Stromal cell of bone marrow (primary cell): Measurements from ENCODE around the gene L1CAM.

Experiments
- DNase-seq: peaks from one replicate; pipeline ENCODE4 v3.0.0-alpha.2; 2012; ENCODE audit warnings: low read depth

L1CAM gene

GRCh38 chrX:153922932-153923857, 37.2 kb upstream of the L1CAM start:
- no peak for DNase-seq

- DNase-seq, result no peak
These were observed 35.8 kb upstream of the L1CAM start for GRCh38 chrX:153921511-153922446.

- no peak for DNase-seq
These were observed 35.1 kb upstream of the L1CAM start for GRCh38 chrX:153921070-153921469.

- no peak for DNase-seq
These were observed 34.6 kb upstream of the L1CAM start for GRCh38 chrX:153920546-153920945.

- DNase-seq, result no peak
These were observed 33.3 kb upstream of the L1CAM start for GRCh38 chrX:153919281-153919680.

DNA sequence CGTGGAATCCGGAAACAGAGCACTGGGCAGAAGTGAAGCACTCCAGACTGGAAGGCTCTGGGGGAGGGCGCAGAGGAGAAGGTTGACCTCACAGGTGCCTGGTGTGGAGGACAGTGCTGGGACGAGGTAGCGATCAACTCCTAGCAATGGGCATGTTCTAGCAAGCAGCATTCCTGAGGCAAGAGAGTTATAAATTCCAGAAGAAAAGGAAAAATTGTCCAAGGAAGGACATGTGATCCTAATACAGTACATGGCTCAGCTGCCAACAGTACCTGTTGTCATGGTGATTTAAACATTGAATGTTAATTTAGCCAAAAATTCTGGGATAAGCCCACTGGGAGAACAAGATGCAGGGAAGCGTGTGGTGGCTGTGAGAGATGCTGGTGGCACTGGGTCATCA, 31.9 kb upstream of the L1CAM start:
- DNase-seq, result no peak

GRCh38 chrX:153913701-153914100, 27.7 kb upstream of the L1CAM start:
- DNase-seq, result no peak

- DNase-seq, result no peak
These were observed 27.2 kb upstream of the L1CAM start for GRCh38 chrX:153913211-153913610.

DNA sequence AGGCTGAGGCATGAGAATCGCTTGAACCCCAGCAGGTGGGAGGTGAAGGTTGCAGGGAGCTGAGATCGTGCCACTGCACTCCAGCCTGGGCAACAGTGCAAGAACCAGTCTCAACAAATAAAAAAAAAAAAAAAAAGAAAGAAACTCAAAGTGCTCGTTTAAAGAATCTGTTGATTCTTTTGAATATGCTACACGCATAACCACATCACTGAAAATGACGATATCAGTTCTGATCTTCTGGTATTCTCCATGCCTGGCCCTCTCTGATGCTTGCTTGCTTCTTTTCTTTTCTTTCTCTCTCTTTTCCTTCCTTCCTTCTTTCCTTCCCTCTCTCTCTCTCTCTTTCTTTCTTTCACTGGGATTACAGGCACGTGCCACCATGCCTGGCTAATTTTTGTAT, 25.8 kb upstream of the L1CAM start:
- DNase-seq, result no peak

GRCh38 chrX:153910446-153910845, 24.5 kb upstream of the L1CAM start:
- DNase-seq, result no peak

DNA sequence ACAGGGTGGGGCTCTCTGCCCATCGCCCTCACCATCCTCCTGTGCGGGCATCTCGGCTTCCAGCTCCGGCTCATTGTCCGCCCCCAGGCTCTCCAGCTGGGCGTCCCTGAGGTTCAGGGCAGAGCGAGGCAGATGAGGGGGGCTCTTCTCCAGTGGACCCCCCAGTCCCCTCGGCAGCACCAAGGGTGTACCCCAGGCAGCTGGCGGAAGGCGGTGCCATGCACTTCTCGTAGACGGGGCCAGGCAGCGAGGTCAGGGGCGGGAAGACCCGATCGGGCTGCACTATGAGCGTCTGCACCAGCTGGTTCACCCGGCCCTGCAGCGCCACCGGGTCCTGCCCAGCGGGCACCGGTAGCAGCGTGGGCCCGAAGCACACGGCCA, 24.0 kb upstream of the L1CAM start:
- no peak for DNase-seq

- no peak for DNase-seq
These were observed 23.3 kb upstream of the L1CAM start for GRCh38 chrX:153909024-153909979.

GRCh38 chrX:153908219-153908860, 22.4 kb upstream of the L1CAM start:
- DNase-seq, result no peak

GRCh38 chrX:153907456-153907855, 21.5 kb upstream of the L1CAM start:
- no peak for DNase-seq

DNA sequence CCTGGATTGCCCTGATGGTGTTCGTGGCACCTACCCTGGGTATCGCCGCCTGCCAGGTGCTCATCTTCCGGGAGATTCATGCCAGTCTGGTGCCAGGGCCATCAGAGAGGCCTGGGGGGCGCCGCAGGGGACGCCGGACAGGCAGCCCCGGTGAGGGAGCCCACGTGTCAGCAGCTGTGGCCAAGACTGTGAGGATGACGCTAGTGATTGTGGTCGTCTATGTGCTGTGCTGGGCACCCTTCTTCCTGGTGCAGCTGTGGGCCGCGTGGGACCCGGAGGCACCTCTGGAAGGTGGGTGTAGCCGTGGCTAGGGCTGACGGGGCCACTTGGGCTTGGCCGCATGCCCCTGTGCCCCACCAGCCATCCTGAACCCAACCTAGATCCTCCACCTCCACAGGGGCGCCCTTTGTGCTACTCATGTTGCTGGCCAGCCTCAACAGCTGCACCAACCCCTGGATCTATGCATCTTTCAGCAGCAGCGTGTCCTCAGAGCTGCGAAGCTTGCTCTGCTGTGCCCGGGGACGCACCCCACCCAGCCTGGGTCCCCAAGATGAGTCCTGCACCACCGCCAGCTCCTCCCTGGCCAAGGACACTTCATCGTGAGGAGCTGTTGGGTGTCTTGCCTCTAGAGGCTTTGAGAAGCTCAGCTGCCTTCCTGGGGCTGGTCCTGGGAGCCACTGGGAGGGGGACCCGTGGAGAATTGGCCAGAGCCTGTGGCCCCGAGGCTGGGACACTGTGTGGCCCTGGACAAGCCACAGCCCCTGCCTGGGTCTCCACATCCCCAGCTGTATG, 20.3 kb upstream of the L1CAM start:
- no peak for DNase-seq

GRCh38 chrX:153905481-153906095, 19.6 kb upstream of the L1CAM start:
- no peak for DNase-seq

DNA sequence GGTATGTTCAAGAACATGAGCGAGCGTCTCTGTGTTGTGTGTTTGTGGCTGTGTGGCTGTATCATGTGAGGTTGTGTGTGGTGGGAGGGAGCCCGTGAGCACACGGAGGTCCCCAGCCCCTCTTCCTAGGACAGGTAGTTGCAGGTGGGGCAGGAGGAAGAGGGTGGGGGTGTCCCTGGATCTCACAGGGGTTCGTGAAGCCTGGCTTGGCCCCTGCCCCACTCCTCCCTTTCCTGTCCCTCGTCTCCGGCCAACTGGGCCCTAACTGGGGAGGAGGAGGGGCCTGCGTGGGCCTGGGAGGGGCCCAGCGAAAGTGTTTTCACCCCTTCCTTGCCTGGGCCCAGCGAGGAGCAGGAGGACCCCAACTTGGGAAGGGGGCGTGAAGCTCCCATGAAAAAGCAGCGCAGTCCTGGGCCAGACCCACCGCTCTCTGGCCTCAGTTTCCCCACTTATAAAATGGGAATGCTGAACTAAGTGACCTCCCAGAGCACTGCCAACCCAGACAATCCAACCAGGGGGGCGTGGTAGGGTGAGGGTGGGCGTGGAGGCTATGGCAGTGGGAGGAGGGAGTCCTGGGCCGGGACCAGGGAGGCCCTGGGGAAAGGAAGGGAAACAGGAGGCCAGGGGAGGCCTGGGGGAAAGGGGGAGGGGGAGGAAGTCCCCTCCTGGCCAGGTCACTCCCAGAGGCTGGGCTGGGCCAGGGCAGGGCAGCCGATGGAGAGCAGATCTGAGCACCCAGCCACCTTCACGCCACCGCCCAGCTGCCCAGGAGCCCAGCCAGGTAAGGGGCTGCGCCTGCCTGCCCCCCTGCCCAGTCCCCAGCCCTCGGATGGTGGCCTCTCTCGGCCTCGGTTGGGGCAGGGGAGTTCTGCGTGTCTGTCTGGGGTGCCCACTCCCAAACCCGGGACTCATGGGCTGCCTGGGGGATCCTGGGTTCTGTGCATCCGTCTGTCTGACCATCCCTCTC, 18.3 kb upstream of the L1CAM start, which contains the start of gene AVPR2:
Gene AVPR2, plus strand, starts transcription at position 683 of the 967 bp plus-strand sequence. CDS start 473 bp downstream, outside the sequence.
- DNase-seq, result no peak

DNA sequence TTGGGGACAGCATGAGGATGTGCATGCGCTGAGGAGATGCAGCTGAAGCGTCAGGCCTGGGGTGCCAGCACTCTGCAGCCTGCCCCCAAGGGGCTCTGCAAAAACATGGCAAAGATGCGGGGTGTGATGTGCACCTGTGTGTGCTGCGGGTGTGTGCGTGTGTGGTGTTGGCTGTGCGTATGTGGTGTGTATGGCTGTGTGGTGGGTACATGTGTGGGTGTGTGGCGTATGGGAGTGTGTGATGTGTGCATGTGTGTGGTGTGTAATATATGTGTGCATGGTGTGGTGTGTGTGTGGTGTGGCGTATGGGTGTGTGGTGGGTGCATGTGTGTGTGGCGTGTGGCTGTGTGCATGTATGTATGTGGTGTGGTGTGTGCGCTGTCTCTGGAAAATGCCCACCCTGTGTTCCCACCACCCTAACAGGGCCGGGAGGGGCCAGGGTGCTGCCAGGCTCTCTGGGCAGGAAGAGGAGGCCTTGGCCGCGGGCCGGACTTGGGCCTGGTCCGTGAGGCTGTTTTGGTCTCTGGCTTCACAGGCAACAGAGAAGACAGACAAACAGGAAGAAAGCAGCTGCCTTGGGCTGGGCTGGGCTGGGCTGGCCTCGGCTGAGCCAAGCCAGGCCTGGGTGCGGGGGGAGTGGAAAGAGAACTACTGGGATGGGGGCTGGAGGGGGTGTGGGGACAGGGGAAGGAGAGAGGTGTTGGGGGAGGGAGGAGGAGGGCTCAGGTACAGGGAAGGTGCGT, 17.4 kb upstream of the L1CAM start:
- no peak for DNase-seq
